Raji (cell line): ENCODE measurements around the gene TTLL3.

Experiments used
- POLR2A ChIP-seq: IDR thresholded peaks from 2 replicates; pipeline ENCODE4 v1.6.1; 2011; ENCODE audit warnings: low read depth, low read length, control low read depth; ENCODE audit not compliant: insufficient read depth

TTLL3 gene

GRCh38 chr3:9809239-9809614, 835 bp upstream of the TTLL3 start:
- TF ChIP-seq POLR2A: no peak

DNA sequence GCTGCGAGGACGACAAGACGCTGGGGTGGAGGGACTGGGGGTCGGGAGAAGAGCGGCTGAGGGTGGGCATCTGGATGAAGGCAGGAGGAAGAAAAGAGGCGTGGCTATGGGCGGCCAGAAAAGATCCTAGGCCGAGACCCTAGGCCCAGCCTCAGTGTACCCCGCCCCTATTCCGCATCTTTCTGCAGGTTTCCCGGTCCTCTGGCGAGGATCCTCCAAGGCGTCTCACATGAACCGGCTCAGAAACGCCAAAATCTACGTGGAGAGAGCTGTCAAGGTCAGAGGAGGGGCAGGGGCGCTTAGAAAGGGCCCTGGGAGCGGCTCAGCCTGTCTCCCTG, 340 bp downstream of the TTLL3 start:
- TF ChIP-seq POLR2A: no peak

DNA sequence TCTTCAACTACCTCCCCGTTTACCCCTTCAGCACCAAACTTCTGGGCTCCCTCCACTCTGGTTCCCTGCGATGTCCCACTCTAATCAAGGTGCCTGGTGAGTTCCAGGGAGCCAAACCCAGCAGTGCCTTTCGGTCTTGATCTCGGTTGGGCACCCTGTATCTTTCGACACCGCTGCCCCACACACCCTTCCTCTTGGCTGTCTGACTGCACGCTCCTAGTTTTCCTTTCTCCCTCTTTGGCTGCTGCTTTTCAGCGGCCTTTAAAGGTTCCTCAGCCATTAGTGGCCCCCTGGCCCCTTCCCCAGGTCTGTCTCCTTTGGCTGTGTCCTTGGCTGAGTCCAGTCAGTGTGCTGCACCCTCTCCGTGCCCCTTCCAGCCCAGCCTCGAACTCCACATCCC, 784 bp downstream of the TTLL3 start:
- TF ChIP-seq POLR2A: no peak

DNA sequence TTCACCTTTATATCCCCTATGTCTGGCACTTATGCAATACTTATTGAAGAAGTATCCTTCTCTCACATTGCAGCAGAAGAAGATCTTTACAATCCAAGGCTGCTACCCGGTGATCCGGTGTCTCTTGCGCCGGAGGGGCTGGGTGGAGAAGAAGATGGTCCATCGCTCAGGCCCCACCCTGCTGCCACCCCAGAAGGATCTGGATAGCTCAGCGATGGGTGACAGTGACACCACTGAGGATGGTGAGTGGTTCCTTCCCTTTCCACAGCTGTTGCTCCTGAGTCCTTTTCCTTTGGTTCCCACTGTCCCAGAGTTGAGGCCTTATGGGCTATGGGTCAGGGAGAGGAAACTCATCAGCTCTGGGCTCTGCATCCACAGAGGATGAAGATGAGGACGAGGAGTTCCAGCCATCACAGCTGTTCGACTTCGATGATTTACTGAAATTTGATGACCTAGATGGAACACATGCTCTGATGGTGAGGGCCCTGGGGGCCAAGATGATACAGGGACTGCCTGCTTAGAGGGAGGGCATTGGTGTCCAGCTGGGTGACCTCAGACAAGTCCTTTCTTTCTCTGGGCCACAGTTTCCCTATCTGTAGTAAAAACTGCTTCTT, 2.9 kb downstream of the TTLL3 start:
- TF ChIP-seq POLR2A: no peak

DNA sequence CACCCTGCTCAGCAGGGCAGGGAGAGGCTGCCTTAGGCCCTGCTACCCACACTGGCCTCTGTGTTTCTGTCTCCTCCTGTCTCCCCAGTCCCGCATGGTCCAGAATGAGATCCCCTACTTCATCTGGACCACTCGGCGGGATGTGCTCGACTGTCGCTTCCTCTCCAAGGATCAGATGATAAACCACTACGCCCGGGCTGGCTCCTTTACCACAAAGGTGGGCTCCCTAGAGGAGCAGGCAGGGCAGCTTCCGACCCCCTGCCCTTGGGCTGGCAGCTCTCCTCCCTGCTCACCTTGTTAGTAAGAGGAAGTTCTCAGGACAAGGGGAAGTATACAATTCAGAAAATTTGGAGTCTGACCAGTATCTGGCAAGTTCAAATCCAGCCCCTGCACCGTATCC, 5.9 kb downstream of the TTLL3 start:
- TF ChIP-seq POLR2A: no peak

DNA sequence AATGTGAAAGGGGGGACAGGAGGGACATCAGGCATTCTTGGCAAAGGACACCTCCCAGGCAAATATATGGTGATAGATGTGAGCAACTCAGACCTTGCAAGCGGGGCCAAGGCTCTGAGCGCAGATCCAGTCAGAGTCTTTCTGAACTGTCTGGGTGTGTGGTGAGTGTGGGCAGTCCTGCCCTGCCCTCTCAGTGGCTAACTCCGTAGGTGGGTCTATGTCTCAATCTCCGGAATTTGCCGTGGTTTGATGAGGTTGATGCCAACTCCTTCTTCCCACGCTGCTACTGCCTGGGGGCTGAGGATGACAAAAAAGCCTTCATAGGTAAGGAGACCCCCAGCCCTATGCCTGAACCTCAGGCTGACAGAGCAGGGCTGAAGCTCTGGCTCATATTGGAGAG, 7.4 kb downstream of the TTLL3 start:
- no peak for TF ChIP-seq POLR2A

DNA sequence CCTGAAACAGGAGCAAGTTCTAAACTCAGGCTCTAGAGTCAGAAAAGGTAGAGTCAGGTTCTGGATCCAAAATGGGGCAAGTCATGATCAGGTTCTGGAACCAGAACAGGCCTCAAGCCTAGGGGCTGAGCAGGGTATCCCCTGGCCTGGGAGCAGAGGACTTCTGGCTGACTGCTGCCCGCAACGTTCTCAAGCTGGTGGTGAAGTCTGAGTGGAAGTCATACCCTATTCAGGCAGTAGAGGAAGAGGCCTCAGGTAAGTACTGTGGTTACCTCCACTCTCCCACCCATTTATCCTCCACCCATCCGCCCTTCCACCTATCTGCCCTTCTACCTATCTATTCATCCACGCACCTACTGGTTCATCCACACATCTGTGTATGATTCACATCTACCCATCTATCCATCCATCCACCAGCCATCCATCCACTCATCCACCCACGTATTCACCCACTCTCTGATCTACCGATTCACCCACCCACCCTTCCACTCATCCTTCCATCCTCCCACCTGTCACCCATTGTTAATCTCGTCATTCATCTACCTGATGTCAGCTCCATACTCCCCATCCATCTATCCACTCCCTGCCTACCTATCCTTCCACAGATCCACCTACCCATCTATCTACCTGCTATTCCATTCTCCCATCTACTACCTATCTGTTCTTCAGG, 8.7 kb downstream of the TTLL3 start:
- no peak for TF ChIP-seq POLR2A

GRCh38 chr3:9820543-9820942, 10.5 kb downstream of the TTLL3 start:
- TF ChIP-seq POLR2A: no peak

GRCh38 chr3:9820946-9821345, 10.9 kb downstream of the TTLL3 start:
- no peak for TF ChIP-seq POLR2A

GRCh38 chr3:9825451-9826040, 15.5 kb downstream of the TTLL3 start:
- no peak for TF ChIP-seq POLR2A

GRCh38 chr3:9826815-9827573, 16.9 kb downstream of the TTLL3 start:
- TF ChIP-seq POLR2A: no peak

DNA sequence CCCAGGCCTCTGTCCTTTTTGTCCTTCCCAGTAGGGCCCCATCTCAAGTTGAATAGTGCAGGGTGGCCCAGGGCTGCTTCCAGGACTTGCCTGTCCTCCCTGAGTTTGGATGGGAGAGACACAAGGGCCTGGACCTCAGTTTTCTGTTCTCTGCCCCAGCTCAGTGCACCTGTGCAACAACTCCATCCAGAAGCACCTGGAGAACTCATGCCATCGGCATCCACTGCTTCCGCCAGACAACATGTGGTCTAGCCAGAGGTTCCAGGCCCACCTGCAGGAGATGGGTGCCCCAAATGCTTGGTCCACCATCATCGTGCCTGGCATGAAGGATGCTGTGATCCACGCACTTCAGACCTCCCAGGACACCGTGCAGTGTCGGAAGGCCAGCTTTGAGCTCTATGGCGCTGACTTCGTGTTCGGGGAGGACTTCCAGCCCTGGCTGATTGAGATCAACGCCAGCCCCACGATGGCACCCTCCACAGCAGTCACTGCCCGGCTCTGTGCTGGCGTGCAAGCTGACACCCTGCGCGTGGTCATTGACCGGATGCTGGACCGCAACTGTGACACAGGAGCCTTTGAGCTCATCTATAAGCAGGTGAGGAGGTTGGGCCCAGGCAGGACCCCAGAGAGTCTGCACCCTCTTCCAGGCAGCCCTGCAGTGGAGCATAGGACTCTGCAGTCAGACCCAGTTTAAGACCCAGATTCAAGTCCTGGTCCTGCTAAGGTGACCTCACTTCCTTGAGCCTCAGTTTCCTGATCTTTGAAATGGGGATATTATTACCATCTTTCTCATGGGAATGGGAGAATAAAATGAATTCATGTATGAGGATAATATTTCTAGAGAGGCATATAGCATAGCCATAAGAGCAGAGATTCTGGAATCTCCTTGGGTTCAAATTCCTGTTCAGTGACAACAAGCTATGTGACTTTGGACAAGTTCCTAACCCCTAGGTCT, 19.0 kb downstream of the TTLL3 start:
- no peak for TF ChIP-seq POLR2A

- TF ChIP-seq POLR2A: no peak
Observed at GRCh38 chr3:9831253-9831652, 21.2 kb downstream of the TTLL3 start.

DNA sequence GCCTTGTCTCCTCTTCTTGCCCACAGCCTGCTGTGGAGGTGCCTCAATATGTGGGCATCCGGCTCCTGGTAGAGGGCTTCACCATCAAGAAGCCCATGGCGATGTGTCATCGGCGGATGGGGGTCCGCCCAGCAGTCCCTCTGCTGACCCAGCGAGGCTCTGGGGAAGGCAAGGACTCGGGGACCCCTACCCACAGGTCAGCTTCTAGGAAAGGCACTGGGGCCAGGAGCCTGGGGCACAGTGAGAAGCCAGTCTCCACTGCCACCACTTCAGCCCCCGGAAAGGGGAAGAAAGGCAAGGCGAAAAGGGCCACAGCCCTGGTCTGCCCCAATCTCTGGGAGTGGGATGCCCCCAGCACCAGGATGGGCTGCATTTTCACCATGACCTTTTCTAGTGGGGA, 23.0 kb downstream of the TTLL3 start:
- no peak for TF ChIP-seq POLR2A
